ENCODE measurements around the gene FRAT2.

DNA sequence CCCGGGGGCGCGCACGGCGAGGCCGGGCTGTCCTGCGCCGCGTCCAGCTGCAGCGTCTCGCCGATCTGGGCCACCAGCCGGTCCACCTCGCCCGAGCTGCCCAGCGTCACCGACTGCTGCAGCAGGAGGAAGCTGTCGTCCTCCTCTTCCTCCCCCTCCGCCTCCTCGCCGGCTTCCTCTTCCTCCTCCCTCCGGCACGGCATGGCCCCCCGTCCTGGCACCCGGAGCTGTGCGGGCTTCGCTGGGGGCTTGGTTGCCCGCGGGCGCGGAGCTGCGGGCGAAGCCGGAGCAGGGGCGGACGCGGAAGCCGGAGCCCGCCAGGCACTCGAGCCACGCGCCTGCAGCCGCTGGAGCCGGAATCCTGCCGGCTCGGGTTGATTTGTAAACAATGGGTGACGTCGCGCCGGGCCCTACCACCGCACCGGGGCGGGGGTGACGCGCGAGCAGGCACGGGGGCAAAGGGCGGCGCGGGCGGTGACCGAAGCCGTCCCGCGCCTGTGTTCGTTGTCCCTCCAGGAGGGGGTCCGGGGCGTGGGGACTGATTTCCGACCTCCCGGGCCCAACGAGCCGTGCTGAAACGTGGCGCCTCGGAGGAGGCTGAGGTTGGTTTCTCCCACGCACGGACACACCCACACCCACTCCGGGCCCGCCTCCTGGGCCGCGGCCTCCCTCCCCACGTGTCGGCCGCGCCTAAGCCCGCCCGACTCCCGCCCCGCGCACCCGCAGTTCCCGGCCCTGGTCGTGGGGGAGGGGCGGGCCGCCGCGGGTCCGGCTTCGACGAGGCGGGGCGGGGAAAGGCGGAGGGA, at the start of gene FRAT2:
- TF ChIP-seq, protein P1, sequence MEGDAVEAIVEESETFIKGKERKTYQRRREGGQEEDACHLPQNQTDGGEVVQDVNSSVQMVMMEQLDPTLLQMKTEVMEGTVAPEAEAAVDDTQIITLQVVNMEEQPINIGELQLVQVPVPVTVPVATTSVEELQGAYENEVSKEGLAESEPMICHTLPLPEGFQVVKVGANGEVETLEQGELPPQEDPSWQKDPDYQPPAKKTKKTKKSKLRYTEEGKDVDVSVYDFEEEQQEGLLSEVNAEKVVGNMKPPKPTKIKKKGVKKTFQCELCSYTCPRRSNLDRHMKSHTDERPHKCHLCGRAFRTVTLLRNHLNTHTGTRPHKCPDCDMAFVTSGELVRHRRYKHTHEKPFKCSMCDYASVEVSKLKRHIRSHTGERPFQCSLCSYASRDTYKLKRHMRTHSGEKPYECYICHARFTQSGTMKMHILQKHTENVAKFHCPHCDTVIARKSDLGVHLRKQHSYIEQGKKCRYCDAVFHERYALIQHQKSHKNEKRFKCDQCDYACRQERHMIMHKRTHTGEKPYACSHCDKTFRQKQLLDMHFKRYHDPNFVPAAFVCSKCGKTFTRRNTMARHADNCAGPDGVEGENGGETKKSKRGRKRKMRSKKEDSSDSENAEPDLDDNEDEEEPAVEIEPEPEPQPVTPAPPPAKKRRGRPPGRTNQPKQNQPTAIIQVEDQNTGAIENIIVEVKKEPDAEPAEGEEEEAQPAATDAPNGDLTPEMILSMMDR (conservative IDR thresholded peaks at IDR 0.05): no peak
- TF ChIP-seq ZFX (IDR thresholded peaks at IDR 0.05): no peak
